ENCODE data around the gene AFAP1L1.

The AFAP1L1 gene

DNA sequence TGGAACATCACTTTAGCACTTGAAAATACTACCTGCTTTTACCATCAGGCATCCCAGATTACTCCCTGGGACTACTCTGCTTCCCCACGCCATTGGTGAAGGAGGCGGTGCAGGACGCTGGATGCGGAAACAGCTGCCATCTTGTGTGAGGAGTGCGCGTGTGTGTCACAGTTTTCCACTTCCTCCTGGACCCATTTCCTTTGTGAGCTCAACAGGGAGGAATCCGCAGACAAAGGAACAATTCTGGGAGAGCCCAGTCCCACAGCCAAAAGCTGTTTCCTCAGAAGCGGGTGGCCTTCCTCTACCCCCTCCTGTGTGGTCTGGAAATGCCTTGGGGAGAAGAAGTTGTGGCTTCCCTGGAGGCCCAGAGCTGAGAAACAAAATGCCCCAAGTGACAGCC, 16.8 kb downstream of the AFAP1L1 start:
- DNase-seq, result no peak

GRCh38 chr5:149289301-149289700, 17.6 kb downstream of the AFAP1L1 start:
- no peak for DNase-seq

- DNase-seq, result no peak
Observed at GRCh38 chr5:149294872-149295829, 23.5 kb downstream of the AFAP1L1 start.

GRCh38 chr5:149297340-149298025, 25.8 kb downstream of the AFAP1L1 start:
- no peak for DNase-seq

- DNase-seq, result no peak
Observed at GRCh38 chr5:149298163-149298562, 26.5 kb downstream of the AFAP1L1 start.

- DNase-seq, result no peak
Observed at GRCh38 chr5:149298842-149299404, 27.3 kb downstream of the AFAP1L1 start.

DNA sequence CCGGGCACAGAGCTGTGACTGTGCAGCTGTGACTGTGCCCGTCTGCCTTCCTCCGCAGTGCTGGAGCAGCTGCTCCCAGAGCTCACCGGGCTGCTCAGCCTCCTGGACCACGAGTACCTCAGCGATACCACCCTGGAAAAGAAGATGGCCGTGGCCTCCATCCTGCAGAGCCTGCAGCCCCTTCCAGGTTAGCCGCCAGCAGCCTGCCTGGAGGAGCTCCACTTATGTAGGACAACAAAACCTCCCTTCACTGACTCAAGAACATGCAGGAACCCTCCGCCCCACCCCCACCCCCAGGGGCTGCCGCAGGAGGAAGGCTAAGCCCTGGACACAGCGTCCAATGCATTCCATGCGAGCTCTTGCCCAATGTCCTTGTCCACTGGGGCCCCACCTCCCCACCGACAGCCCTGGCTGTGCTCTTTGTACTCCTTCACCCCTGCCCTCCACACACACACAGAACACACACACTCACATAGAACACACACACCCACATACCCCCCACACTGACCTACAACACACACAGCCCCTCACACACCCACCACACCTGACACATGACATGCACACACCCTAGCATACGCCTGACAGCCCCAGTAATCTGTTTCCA, 27.9 kb downstream of the AFAP1L1 start:
- no peak for DNase-seq

DNA sequence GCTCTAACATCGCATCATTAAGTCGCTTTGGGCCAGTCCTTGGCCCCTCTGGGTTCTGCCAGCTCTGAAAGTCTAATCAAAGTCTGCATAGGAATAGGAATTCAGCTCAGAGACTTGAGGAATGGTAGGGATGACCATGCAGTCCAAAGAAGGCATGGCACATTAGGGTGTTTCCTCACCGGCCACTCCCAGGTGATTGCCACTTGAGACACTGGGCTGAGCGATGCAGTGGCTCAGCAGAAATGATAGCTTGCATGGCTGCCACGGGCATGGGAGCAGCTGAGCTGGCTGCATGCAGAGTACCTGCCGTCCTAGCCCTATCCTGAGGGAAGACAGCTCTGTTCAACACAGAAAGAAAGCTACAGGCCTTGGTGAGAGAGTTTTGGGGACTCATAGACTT, 28.8 kb downstream of the AFAP1L1 start:
- DNase-seq, result no peak

- DNase-seq, result no peak
Observed at GRCh38 chr5:149301049-149301743, 29.5 kb downstream of the AFAP1L1 start.

- DNase-seq, result no peak
Observed at GRCh38 chr5:149301744-149302380, 30.2 kb downstream of the AFAP1L1 start.

DNA sequence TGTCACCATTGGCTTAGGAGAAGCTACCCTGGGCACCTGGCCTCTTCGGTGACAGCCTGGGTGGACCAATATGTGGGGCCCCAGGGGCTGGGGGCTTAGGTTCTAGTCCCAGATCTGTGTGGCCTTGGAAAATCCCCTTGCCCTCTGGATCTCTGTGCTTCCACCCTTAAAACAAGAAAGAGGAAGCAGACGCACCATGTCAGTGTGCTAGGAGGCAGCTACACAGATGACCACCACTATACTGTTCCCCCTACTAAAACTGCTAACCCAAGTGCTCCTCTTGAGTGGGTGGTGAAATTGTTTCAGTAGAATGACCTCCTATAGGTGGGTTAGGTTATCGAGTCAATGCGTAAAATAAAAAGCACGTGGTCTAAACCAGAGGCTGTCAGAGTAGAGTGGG, 31.0 kb downstream of the AFAP1L1 start:
- DNase-seq, result no peak

- no peak for DNase-seq
Observed at GRCh38 chr5:149303210-149303609, 31.6 kb downstream of the AFAP1L1 start.

DNA sequence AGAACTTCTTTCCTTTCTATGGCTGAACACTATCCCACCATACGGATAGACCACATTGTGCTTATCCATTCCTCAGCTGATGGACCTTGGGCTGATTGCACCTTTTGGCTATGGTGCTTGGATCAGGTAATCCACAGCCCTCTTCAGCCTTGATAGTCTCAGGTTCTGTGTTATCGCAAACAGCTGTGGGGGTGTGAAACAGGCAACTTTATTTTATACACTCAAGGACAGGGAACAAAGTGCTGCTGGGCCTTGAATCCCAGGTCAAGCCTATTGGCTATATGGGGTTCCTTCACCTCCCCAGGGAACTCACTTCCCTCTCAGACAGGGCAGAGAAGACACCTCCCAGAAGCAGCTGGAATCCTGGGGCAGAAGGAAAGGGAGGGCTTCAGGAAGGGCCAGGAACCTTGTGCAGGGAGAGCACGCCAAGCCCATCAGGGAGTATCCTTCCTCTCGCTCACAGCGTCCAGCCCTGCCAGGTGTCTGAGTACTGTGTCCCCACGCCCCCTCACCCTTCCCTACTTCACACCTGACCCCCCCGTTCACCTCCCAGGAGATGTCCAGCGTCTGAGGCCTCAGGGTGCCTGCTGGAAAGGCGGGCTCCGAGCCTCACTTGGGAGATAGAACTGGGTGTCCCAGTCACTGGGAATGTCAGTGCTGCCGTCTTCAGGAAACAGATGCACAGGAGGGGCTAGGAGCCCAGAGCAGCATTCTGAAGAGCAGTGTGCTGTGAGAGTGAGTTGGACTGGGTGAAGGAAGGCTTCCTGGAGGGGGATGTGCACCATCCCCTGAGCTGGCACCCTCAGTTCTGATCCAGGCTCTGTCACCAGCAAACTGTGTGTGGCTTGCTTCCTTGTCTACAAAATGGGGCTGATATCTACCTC, 32.8 kb downstream of the AFAP1L1 start:
- DNase-seq, result no peak

- DNase-seq, result no peak
Observed at GRCh38 chr5:149309354-149309753, 37.7 kb downstream of the AFAP1L1 start.

GRCh38 chr5:149310488-149310887, 38.8 kb downstream of the AFAP1L1 start:
- DNase-seq, result no peak

- DNase-seq, result no peak
Observed at GRCh38 chr5:149310947-149311658, 39.4 kb downstream of the AFAP1L1 start.

DNA sequence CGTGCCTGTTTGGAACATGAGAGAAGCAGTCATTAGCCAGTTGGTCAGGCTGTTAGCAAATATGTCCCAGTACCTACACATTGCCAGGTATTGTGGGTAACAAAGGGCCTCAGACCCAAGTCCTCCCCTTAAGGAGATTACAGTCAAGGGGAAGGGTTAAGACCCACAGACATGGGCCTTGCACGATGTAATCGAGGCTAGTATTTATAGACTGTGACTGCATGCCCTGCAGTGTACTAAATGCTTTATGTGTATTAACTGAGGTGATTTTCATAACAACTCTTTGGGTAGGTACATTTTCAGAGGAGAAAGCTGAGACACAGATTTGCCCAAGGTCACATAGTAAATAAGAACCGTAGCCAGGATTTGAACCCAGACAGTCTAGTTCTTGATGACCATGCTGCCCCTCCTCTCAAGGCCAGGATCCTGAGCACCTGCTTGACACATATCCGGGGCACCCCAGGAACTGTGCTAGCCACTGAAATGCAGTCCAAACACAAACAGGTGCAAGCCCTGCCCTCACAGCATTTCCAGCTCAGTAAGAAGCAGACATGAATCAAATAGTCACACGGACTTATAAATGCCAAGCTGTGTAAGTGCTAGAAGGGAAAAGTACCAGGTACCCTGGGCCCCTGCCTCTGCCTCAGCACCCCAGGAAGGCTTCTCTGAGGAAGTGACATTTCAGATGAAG, 41.6 kb downstream of the AFAP1L1 start:
- no peak for DNase-seq

GRCh38 chr5:149314571-149315111, 43.0 kb downstream of the AFAP1L1 start:
- no peak for DNase-seq

DNA sequence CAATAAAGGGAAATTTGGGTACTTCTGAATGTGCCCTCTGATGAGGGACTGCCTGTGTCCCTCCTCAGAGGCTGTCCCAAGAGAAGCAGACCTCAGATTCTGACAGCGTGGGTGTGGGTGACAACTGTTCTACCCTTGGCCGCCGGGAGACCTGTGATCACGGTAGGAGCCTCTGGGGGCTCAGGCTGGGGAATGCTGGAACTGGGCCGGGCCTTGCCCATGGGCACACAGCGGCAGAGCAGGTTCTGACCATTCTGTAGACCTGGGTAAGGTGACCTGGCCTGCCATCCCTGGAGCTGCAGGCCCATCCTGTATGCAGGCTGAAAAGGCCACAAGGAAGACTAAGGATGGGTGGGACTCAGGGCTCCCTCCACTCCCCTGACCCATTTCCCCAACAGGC, 44.1 kb downstream of the AFAP1L1 start:
- no peak for DNase-seq
